Brain microvascular endothelial cell (primary cell): Measurements from ENCODE around the gene PPARG.

Experiments used
- DNase-seq: peaks from one replicate; pipeline ENCODE4 v3.0.0-alpha.2; 2020
- H3K27ac ChIP-seq: fragments of 250-450 bp; sonication (Bioruptor Pico); 2 replicates; pipeline ENCODE4 v1.5.1; 2020; ENCODE audit warnings: mild to moderate bottlenecking, moderate library complexity
- H3K27me3 ChIP-seq: fragments of 250-450 bp; sonication (Bioruptor Pico); replicated peaks from 2 replicates; pipeline ENCODE4 v1.5.1; 2020; ENCODE audit warnings: mild to moderate bottlenecking
- H3K36me3 ChIP-seq: fragments of 250-450 bp; sonication (Bioruptor Pico); replicated peaks from 2 replicates; pipeline ENCODE4 v1.5.1; 2020; ENCODE audit warnings: mild to moderate bottlenecking
- H3K4me3 ChIP-seq: 2 replicates; pipeline ENCODE4 v1.5.1; 2011; ENCODE audit warnings: low read depth, mild to moderate bottlenecking, control low read depth, low read length, moderate library complexity
- in situ Hi-C: cut with HindIII; loops from 2 replicates; pipeline ENCODE4 v1.10.0; 2017; ENCODE audit warnings: low sequenced_read_pairs, low pct_ligation_motif_present
- TF ChIP-seq, protein P1 (sequence below): IDR thresholded peaks from 2 replicates; pipeline ENCODE4 v1.5.1; 2011; ENCODE audit warnings: low read depth, mild to moderate bottlenecking, moderate library complexity, low read length, control low read depth, inconsistent platforms; ENCODE audit errors: missing control alignments

The PPARG gene

DNA sequence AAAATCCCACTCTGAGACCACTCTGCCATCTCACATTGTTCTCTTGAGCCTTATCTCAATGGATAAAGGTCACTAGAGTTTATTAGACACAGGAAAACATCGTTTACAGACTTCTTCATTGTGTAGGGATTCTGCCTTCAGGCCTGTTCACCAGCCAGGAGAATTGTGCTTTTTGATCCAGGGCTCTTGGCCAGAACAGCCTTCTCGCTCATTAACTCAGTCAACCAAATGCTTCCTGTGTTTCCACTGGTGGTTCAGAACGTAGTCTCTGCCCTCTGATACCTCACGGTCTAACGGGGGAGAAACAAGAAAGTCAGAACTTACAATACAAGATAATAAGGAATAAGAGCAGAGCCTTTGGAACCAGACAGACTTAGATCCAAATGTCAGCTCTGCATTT is 141.2 kb downstream of the PPARG start:
- no peak overlapping the region for H3K4me3 ChIP-seq
- DNase-seq, result no peak
- no peak overlapping the region for H3K27ac ChIP-seq
- TF ChIP-seq, protein P1, sequence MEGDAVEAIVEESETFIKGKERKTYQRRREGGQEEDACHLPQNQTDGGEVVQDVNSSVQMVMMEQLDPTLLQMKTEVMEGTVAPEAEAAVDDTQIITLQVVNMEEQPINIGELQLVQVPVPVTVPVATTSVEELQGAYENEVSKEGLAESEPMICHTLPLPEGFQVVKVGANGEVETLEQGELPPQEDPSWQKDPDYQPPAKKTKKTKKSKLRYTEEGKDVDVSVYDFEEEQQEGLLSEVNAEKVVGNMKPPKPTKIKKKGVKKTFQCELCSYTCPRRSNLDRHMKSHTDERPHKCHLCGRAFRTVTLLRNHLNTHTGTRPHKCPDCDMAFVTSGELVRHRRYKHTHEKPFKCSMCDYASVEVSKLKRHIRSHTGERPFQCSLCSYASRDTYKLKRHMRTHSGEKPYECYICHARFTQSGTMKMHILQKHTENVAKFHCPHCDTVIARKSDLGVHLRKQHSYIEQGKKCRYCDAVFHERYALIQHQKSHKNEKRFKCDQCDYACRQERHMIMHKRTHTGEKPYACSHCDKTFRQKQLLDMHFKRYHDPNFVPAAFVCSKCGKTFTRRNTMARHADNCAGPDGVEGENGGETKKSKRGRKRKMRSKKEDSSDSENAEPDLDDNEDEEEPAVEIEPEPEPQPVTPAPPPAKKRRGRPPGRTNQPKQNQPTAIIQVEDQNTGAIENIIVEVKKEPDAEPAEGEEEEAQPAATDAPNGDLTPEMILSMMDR, result no peak
- H3K36me3 ChIP-seq, result no peaks in the 10 kb centered on the region
- in situ Hi-C loops, result no loop called here
- H3K27me3 ChIP-seq, result no peaks in the 10 kb centered on the region

DNA sequence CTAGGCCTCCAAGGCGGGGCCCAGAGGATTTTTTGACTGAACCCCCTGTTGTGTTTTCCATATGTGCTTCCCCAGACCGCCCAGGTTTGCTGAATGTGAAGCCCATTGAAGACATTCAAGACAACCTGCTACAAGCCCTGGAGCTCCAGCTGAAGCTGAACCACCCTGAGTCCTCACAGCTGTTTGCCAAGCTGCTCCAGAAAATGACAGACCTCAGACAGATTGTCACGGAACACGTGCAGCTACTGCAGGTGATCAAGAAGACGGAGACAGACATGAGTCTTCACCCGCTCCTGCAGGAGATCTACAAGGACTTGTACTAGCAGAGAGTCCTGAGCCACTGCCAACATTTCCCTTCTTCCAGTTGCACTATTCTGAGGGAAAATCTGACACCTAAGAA is 145.0 kb downstream of the PPARG start:
- H3K36me3 ChIP-seq, result no peaks in the 10 kb centered on the region
- DNase-seq, result no peak
- H3K27me3 ChIP-seq, result no peaks in the 10 kb centered on the region
- TF ChIP-seq, protein P1, result no peak
- H3K27ac ChIP-seq, result no peak overlapping the region
- H3K4me3 ChIP-seq, result no peak overlapping the region
- in situ Hi-C loops, result no loop called here

DNA sequence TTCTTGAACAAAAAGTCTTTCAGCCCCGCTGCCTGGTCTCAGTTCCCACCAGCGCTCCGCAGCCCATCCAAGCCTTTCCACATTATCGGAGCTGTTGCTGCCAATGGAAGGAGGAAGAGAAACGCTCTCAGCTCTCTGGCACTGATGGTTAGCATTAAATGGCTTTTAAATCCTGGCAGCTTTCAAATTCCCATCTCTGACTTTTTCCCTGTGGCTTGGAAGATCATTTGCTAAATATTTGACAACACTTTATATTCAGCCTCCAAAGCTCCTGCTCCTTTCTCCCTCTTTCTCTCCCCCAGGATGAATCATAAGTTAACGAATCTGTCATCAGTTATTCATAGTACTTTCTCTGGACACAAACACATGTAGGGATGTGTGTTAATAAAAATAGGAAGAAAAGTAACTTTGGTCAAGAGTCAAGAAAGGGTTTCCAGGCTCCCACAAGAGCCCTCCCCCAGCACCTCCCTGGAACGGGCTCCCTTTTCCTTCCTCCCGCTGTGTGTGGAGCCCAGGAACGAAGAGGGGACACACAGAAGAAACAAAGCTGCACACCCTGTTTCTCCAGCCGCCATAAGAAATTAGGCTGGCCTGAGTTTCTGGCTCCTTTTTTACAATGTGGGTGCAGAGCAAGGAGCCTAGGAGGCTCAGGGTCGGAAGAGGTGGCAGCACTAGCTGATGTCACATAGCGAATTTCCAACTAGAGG is 147.8 kb downstream of the PPARG start:
- in situ Hi-C loops, result no loop called here
- H3K36me3 ChIP-seq, result no peaks in the 10 kb centered on the region
- DNase-seq, result peak; percentile 12
- H3K27me3 ChIP-seq, result no peaks in the 10 kb centered on the region
- no peak overlapping the region for H3K27ac ChIP-seq
- TF ChIP-seq, protein P1, result no peak
- no peak overlapping the region for H3K4me3 ChIP-seq

DNA sequence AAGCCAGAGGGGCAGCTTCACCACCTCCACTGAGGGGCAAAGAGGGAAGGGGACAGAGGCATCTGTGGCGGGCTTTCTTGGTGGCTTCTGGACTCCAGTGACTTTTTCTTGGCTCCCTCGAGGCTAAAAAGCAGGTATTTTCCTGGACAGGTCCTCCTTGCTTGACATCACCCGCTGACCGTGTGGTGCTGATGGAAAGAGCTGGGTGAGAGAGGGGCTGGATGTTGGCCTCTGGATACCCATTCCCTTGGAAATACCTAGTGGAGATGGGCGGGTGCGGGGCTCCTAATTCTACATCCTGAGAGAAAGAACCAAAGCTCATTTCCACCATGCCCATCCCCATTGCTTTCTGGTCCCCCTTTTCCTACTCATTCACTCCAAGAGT is 148.3 kb downstream of the PPARG start:
- Histone ChIP-seq H3K4me3 (no peak overlapping the region), H3K27me3 (no peaks in the 10 kb centered on the region), H3K27ac (no peak overlapping the region), H3K36me3 (no peaks in the 10 kb centered on the region)
- no peak for DNase-seq
- TF ChIP-seq, protein P1, result no peak
- in situ Hi-C loops, result no loop called here

DNA sequence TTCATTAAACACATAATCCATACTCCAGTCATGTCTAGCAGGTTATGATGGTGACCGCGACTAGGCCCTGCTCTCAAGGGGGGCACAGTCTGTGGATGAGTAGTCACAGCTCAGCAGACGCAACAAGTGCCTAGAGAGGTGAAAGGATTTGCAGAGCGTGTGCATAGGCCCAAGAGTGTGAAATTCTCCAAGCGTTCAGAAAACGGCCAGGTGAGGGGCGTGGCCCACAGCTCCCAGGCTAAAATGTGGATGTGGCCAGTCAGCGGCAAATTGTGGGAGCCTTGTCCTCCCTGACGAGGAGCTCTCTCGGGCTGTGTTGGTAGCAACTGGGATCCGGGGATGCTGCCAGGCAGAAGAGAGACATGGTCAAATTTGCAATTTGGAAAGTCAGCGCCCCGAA is 149.0 kb downstream of the PPARG start:
- Histone ChIP-seq H3K27me3 (no peaks in the 10 kb centered on the region), H3K36me3 (no peaks in the 10 kb centered on the region), H3K27ac (no peak overlapping the region), H3K4me3 (no peak overlapping the region)
- in situ Hi-C loops, result no loop called here
- TF ChIP-seq, protein P1, result no peak
- DNase-seq, result no peak

DNA sequence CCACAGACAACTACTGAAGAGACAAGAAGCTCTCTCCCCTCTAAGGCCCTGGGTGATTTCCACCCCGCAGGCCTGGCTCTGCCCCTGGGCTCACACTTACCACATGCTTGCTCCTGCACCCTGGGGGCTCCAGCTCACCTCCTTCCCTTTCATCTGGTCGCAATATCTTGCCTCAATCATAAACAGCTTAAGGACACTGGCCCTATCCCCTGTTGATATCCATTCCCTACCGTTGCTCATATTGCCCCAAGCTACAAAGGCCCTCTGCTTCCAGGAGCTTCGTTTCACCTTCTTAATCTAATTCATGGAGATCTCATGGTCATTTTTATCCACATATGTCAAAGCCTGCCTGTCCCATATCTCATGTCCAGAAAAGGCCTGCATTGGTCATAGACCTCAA is 149.4 kb downstream of the PPARG start:
- H3K4me3 ChIP-seq, result no peak overlapping the region
- TF ChIP-seq, protein P1, result no peak
- DNase-seq, result no peak
- no peaks in the 10 kb centered on the region for H3K36me3 ChIP-seq
- no peaks in the 10 kb centered on the region for H3K27me3 ChIP-seq
- in situ Hi-C loops, result no loop called here
- H3K27ac ChIP-seq, result no peak overlapping the region
